Prostate gland (tissue), 2 donors: ENCODE data around the gene MRPL18.

ENCODE experiments used
- POLR2A ChIP-seq: fragments of 450-650 bp; IDR thresholded peaks from one replicate; pipeline ENCODE4 v1.6.1; 2016; ENCODE audit warnings: antibody characterized with exemption, mild to moderate bottlenecking
- TF ChIP-seq, protein P1 (sequence below), 4 experiments: fragments of 200-600 bp in 2 of 4; fragments of 450-650 bp in 2 of 4; sonication (generic) in 2 of 4; IDR thresholded peaks; 1 replicate in 3 of 4; 2 replicates in 1 of 4; pipeline ENCODE4 v1.5.1; 2016 to 2019; ENCODE audit warnings: antibody characterized with exemption in 4 of 4, mild to moderate bottlenecking in 2 of 4, moderate library complexity in 2 of 4

DNA sequence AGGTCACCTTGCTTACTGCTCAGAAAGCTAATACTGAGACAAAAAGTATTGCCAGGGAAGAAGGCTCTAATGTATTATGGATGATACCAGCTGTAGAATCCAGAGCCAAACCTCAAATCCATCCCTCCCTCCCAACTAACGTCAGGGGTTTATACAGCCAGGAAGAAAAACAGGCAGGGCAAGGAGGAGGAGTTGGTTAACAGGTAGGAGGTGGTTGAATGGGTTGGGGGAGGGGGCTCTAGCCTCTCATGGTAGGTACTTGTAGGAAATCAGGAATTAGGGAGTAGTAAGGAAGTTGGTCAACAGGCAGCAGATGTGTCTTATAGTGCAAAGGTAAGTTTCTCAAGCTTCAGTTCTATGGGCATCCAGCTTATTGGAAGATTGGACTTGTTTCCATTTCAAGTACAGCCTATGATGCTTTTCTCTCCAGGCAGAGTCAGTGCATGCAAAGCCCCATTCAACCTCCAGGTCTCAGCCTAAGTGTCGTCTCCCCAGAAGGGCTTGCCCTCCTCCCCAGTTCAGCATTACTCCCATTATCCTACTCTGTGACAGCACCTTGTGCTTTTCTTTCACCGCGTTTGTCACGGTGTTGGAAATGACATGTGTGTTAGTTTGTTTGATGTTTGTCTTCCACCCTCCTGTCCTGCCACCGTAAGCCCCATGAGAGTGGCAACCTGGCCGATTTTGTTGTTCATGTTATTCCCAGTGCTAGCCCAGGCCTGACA, 47.9 kb downstream of the MRPL18 start:
- TF ChIP-seq, protein P1, sequence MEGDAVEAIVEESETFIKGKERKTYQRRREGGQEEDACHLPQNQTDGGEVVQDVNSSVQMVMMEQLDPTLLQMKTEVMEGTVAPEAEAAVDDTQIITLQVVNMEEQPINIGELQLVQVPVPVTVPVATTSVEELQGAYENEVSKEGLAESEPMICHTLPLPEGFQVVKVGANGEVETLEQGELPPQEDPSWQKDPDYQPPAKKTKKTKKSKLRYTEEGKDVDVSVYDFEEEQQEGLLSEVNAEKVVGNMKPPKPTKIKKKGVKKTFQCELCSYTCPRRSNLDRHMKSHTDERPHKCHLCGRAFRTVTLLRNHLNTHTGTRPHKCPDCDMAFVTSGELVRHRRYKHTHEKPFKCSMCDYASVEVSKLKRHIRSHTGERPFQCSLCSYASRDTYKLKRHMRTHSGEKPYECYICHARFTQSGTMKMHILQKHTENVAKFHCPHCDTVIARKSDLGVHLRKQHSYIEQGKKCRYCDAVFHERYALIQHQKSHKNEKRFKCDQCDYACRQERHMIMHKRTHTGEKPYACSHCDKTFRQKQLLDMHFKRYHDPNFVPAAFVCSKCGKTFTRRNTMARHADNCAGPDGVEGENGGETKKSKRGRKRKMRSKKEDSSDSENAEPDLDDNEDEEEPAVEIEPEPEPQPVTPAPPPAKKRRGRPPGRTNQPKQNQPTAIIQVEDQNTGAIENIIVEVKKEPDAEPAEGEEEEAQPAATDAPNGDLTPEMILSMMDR (IDR thresholded peaks at IDR 0.05), result no peak
- no peak for TF ChIP-seq POLR2A
